ENCODE measurements around the gene BLM. TPM values are rescaled to one million over a fixed set of nuclear protein-coding genes. Genes with fewer than 3 reads are reported as not detected.

The BLM gene
- total and polyA plus RNA-seq, 10 of the 15 experiments (the other 5 are each of a cell fraction or from before 2014, with no cell fraction given), result 23.0 to 68.4 (median 43.9) TPM

GRCh38 chr15:90819850-90820249 lies 102.7 kb downstream of the BLM start:
- ATAC-seq (no peak), FAIRE-seq (no peak), DNase-seq (ENCODE audit: low read depth, low spot score) (no peak)
- in situ Hi-C loops (cut with MboI), result no loop called here
- WGBS (ENCODE audit: insufficient coverage, insufficient replicate concordance, low lambda C conversion rate, missing lambda C conversion rate), result 88% methylated on average over 12 of the region's 12 CpGs
- ChIA-PET CTCF (interaction anchor here (2.7 kb wide), 1 partner anchor 66 kb away, joined by 15 read pairs; no protein-coding TSS in a partner anchor), RAD21 (ENCODE audit: unreplicated experiment) (interaction anchor here (2.5 to 2.8 kb wide), 2 partner anchors 25 to 35 kb away, joined by 7 to 10 read pairs; no protein-coding TSS in a partner anchor), SMC1A (ENCODE audit: uncharacterized antibody, unreplicated experiment) (no interaction called here), POLR2A (no interaction called here)
- Histone ChIP-seq H4K20me1 (ENCODE audit: control insufficient read depth, insufficient read depth) (no peaks in the 10 kb centered on the region), H3K9ac (ENCODE audit: control insufficient read depth, insufficient read depth, low read length) (no peak overlapping the region), H3K79me2 (ENCODE audit: control insufficient read depth, insufficient read depth, low read length) (no peaks in the 10 kb centered on the region), H2AFZ (ENCODE audit: control insufficient read depth, low read depth, low read length) (no peak overlapping the region), H3K9me3 (replicated peaks; ENCODE audit: control insufficient read depth, insufficient read depth, low read length) (no peaks in the 10 kb centered on the region), H3K27me3 (replicated peaks in 1 of 2; ENCODE audit: control insufficient read depth in 2 of 2, insufficient read depth in 2 of 2, low read length in 1 of 2) (no peaks in the 10 kb centered on the region), H3K27ac (ENCODE audit: control insufficient read depth, insufficient read depth) (no peak overlapping the region), H3K4me2 (ENCODE audit: control insufficient read depth, insufficient read depth) (no peak overlapping the region), H3K36me3 (ENCODE audit: control insufficient read depth in 2 of 2, insufficient read depth in 2 of 2, low read length in 1 of 2) (peaks cover 2 to 3% of the 10 kb centered on the region in 2 experiments; a peak in 2 of 4 replicates), H3K4me3 (no peak overlapping the region), H3K4me1 (ENCODE audit: control insufficient read depth, insufficient read depth, low read length) (peaks cover 13% of the 10 kb centered on the region)
- no TSS peak for BruUV-seq (replicated peaks)
- TF ChIP-seq CEBPB (IDR thresholded peaks at IDR 0.05; ENCODE audit: borderline replicate concordance in 1 of 2, low read depth in 2 of 2, low read length in 2 of 2), result no peak
- no peak for TF ChIP-seq ZBED1 (IDR thresholded peaks at IDR 0.05; ENCODE audit: borderline replicate concordance)
- TF ChIP-seq SREBF1 (IDR thresholded peaks at IDR 0.05; ENCODE audit: low read length), result no peak
- no peak for TF ChIP-seq TAF1 (IDR thresholded peaks at IDR 0.05; ENCODE audit: borderline replicate concordance, low read depth, low read length)
- TF ChIP-seq NR2F1 (conservative IDR thresholded peaks at IDR 0.05), result 0 out of 2 replicates have a peak, but pooled peaks have one; percentile 44
- intact Hi-C loops (cut with micrococcal nuclease; ENCODE audit: unreplicated experiment), result loop anchor here (5.0 kb wide), 1 partner anchor 67 kb away; no protein-coding TSS in a partner anchor

- no peak for ATAC-seq
- CTCF ChIA-PET, result interaction anchor here (1.4 kb wide), 1 partner anchor 112 kb away, joined by 4 read pairs; the partner anchor contains the start of gene HDDC3
- TF ChIP-seq, protein P1, sequence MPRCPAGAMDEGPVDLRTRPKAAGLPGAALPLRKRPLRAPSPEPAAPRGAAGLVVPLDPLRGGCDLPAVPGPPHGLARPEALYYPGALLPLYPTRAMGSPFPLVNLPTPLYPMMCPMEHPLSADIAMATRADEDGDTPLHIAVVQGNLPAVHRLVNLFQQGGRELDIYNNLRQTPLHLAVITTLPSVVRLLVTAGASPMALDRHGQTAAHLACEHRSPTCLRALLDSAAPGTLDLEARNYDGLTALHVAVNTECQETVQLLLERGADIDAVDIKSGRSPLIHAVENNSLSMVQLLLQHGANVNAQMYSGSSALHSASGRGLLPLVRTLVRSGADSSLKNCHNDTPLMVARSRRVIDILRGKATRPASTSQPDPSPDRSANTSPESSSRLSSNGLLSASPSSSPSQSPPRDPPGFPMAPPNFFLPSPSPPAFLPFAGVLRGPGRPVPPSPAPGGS (IDR thresholded peaks at IDR 0.05; ENCODE audit: borderline replicate concordance, insufficient read depth, low read depth, low read length, poor library complexity, severe bottlenecking), result no peak
- TF ChIP-seq USF1 (IDR thresholded peaks at IDR 0.05; ENCODE audit: borderline replicate concordance, extremely low read length, insufficient read depth, low read depth, low read length) (no peak), EGR1 (IDR thresholded peaks at IDR 0.05; ENCODE audit: borderline replicate concordance in 1 of 2, low read depth in 2 of 2, low read length in 2 of 2) (no peak), TCF7 (IDR thresholded peaks at IDR 0.05; ENCODE audit: borderline replicate concordance) (no peak), CHD1 (IDR thresholded peaks at IDR 0.05; ENCODE audit: low read depth, low read length) (no peak), YBX1 (IDR thresholded peaks at IDR 0.05) (no peak), RBBP5 (conservative IDR thresholded peaks at IDR 0.05) (no peak), GATAD2B (conservative IDR thresholded peaks at IDR 0.05; ENCODE audit: low read depth) (no peak), YY1 (IDR thresholded peaks at IDR 0.05; ENCODE audit: low read depth, low read length) (no peak), MTA3 (IDR thresholded peaks at IDR 0.05; ENCODE audit: borderline replicate concordance, low read length) (no peak)
These were observed 103.3 kb downstream of the BLM start for GRCh38 chr15:90820481-90820880.

More at GRCh38 chr15:90820481-90820880, 103.3 kb downstream of the BLM start:
- H3K27me3 ChIP-seq (replicated peaks in 1 of 2; ENCODE audit: control insufficient read depth in 2 of 2, insufficient read depth in 2 of 2, low read length in 1 of 2), result no peaks in the 10 kb centered on the region
- ChIA-PET RAD21 (ENCODE audit: unreplicated experiment) (no interaction called here), SMC1A (ENCODE audit: uncharacterized antibody, unreplicated experiment) (no interaction called here), POLR2A (no interaction called here)
- H3K4me2 ChIP-seq (ENCODE audit: control insufficient read depth, insufficient read depth), result no peak overlapping the region
- no TSS peak for BruUV-seq (replicated peaks)
- H3K79me2 ChIP-seq (ENCODE audit: control insufficient read depth, insufficient read depth, low read length), result no peaks in the 10 kb centered on the region
- H3K4me3 ChIP-seq, result no peak overlapping the region
- peaks cover under 1 to 2% of the 10 kb centered on the region in 2 experiments; a peak in 2 of 4 replicates for H3K36me3 ChIP-seq (ENCODE audit: control insufficient read depth in 2 of 2, insufficient read depth in 2 of 2, low read length in 1 of 2)
- no peak overlapping the region for H3K27ac ChIP-seq (ENCODE audit: control insufficient read depth, insufficient read depth)
- in situ Hi-C loops (cut with MboI) (no loop called here), intact Hi-C loops (cut with micrococcal nuclease; ENCODE audit: unreplicated experiment) (no loop called here)
- FAIRE-seq (no peak), DNase-seq (ENCODE audit: low read depth, low spot score) (no peak)
- H2AFZ ChIP-seq (ENCODE audit: control insufficient read depth, low read depth, low read length), result no peak overlapping the region
- H3K9me3 ChIP-seq (replicated peaks; ENCODE audit: control insufficient read depth, insufficient read depth, low read length), result no peaks in the 10 kb centered on the region
- H3K9ac ChIP-seq (ENCODE audit: control insufficient read depth, insufficient read depth, low read length), result no peak overlapping the region
- 88% methylated on average over 7 of the region's 7 CpGs for WGBS (ENCODE audit: insufficient coverage, insufficient replicate concordance, low lambda C conversion rate, missing lambda C conversion rate)
- no peaks in the 10 kb centered on the region for H4K20me1 ChIP-seq (ENCODE audit: control insufficient read depth, insufficient read depth)
- peaks cover 10% of the 10 kb centered on the region for H3K4me1 ChIP-seq (ENCODE audit: control insufficient read depth, insufficient read depth, low read length)

Measured in GM12878 (cell line).